MM.1S (cell line): Measurements from ENCODE around the gene TTC33.

Experiments used
- DNase-seq: peaks from one replicate; pipeline ENCODE4 v3.0.0-alpha.2; 2015
- H2AFZ ChIP-seq: fragments of 300-600 bp; sonication (generic); 2 replicates; pipeline ENCODE4 v1.6.0; 2016; ENCODE audit warnings: antibody characterized with exemption, low read length
- H3F3A ChIP-seq: fragments of 300-600 bp; sonication (generic); 2 replicates; pipeline ENCODE4 v1.6.1; 2016; ENCODE audit warnings: mild to moderate bottlenecking, antibody characterized with exemption, low read length, moderate library complexity, mixed read lengths; ENCODE audit not compliant: insufficient read depth
- H3K27ac ChIP-seq: fragments of 300-600 bp; sonication (generic); 2 replicates; pipeline ENCODE4 v1.5.1; 2016; ENCODE audit warnings: mild to moderate bottlenecking, low read length
- H3K27me3 ChIP-seq: fragments of 300-600 bp; sonication (generic); replicated peaks from 2 replicates; pipeline ENCODE4 v1.6.0; 2016; ENCODE audit warnings: low read length; ENCODE audit not compliant: insufficient read depth
- H3K36me3 ChIP-seq: fragments of 300-600 bp; sonication (generic); replicated peaks from 2 replicates; pipeline ENCODE4 v1.6.1; 2016; ENCODE audit warnings: mild to moderate bottlenecking, low read length, mixed read lengths; ENCODE audit not compliant: insufficient read depth
- H3K4me1 ChIP-seq: fragments of 300-600 bp; sonication (generic); 2 replicates; pipeline ENCODE4 v1.6.1; 2016; ENCODE audit warnings: low read length, mixed read lengths
- H3K4me2 ChIP-seq: fragments of 300-600 bp; sonication (generic); 2 replicates; pipeline ENCODE4 v1.6.0; 2016; ENCODE audit warnings: low read depth, low read length
- H3K4me3 ChIP-seq: fragments of 300-600 bp; sonication (generic); 2 replicates; pipeline ENCODE4 v1.5.1; 2016; ENCODE audit warnings: low read length, mixed read lengths
- H3K79me2 ChIP-seq: fragments of 300-600 bp; sonication (generic); 2 replicates; pipeline ENCODE4 v1.6.1; 2016; ENCODE audit warnings: mixed run types, low read length, mixed read lengths
- H3K9ac ChIP-seq: fragments of 300-600 bp; sonication (generic); 2 replicates; pipeline ENCODE4 v1.6.1; 2016; ENCODE audit warnings: low read length, mixed read lengths
- H3K9me2 ChIP-seq: fragments of 300-600 bp; sonication (generic); replicated peaks from 2 replicates; pipeline ENCODE4 v1.6.1; 2016; ENCODE audit warnings: mild to moderate bottlenecking, low read length, mixed read lengths; ENCODE audit not compliant: insufficient read depth
- H3K9me3 ChIP-seq: fragments of 300-600 bp; sonication (generic); replicated peaks from 2 replicates; pipeline ENCODE4 v1.6.1; 2016; ENCODE audit warnings: mild to moderate bottlenecking, low read length, mixed read lengths; ENCODE audit not compliant: insufficient read depth
- H4K20me1 ChIP-seq: fragments of 300-600 bp; sonication (generic); 2 replicates; pipeline ENCODE4 v1.6.1; 2016; ENCODE audit warnings: mild to moderate bottlenecking, low read length, moderate library complexity, mixed read lengths; ENCODE audit not compliant: insufficient read depth
- EZH2 ChIP-seq: fragments of 300-600 bp; sonication (generic); optimal IDR thresholded peaks from 2 replicates; pipeline ENCODE3; 2017; ENCODE audit warnings: low read depth, mild to moderate bottlenecking, antibody characterized with exemption, low read length, mixed read lengths
- EZH2phosphoT487 ChIP-seq: fragments of 300-600 bp; sonication (generic); IDR thresholded peaks from 2 replicates; pipeline ENCODE4 v1.6.1; 2018; ENCODE audit warnings: antibody characterized with exemption, low read length
- TF ChIP-seq, protein P1 (sequence below): fragments of 300-600 bp; sonication (generic); IDR thresholded peaks from 2 replicates; pipeline ENCODE4 v1.5.1; 2016; ENCODE audit warnings: antibody characterized with exemption, low read length, mixed read lengths

TTC33 gene

DNA sequence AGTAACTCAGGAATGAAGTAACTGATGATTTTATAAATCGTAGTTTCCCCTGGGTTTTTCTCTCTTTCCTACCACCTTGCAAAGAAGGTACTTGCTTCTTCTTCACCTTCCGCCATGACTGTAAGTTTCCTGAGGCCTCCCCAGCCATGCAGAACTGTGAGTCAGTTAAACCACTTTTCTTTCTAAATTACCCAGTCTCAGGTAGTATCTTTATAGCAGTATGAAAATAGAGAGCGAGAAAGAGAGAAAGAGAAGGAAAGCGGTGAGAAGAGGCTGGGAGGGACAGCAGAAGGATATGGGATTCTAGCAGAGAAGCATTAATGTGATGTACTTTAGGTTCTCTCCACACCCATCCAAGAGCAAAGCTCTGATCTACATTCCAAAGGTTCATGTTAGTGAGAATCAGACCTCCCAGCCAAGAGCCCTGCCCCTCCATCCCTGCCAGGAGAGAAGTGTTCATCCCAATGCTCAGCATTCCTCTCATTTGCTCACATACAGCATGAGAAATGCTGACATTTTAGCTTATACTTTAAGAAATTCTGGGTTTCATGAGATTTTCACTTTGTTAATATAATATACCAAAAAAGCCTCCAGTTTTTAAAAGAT is 261.0 kb downstream of the TTC33 start:
- Histone ChIP-seq H3K4me1 (no peaks in the 10 kb centered on the region), H3K9me2 (no peaks in the 10 kb centered on the region), H3F3A (no peaks in the 10 kb centered on the region), H3K9ac (no peak overlapping the region), H3K27ac (no peak overlapping the region), H3K79me2 (no peaks in the 10 kb centered on the region), H3K27me3 (no peaks in the 10 kb centered on the region), H2AFZ (no peak overlapping the region), H3K4me2 (no peak overlapping the region), H3K9me3 (no peaks in the 10 kb centered on the region), H4K20me1 (no peaks in the 10 kb centered on the region), H3K36me3 (no peaks in the 10 kb centered on the region), H3K4me3 (no peak overlapping the region)
- TF ChIP-seq, protein P1, sequence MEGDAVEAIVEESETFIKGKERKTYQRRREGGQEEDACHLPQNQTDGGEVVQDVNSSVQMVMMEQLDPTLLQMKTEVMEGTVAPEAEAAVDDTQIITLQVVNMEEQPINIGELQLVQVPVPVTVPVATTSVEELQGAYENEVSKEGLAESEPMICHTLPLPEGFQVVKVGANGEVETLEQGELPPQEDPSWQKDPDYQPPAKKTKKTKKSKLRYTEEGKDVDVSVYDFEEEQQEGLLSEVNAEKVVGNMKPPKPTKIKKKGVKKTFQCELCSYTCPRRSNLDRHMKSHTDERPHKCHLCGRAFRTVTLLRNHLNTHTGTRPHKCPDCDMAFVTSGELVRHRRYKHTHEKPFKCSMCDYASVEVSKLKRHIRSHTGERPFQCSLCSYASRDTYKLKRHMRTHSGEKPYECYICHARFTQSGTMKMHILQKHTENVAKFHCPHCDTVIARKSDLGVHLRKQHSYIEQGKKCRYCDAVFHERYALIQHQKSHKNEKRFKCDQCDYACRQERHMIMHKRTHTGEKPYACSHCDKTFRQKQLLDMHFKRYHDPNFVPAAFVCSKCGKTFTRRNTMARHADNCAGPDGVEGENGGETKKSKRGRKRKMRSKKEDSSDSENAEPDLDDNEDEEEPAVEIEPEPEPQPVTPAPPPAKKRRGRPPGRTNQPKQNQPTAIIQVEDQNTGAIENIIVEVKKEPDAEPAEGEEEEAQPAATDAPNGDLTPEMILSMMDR, result no peak
- TF ChIP-seq EZH2phosphoT487 (no peak), EZH2 (no peak)
- DNase-seq, result no peak

DNA sequence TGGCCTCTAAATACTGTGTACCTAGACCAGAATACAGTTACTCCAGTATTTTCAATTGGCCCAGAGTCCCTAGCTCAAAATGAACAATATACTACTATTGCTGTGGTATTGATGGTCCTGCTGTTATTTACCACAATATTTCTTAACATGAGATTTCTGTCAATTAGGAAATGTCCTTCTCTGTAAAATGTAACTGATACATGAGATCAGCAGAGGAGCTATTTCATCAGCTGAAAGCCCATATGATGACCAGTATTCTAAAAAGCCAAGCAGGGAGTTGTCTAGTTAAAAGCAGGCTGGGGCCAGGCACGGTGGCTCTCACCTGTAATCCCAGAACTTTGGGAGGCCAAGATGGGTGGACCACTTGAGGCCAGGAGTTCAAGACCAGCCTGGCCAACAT is 263.7 kb downstream of the TTC33 start:
- Histone ChIP-seq H3K27ac (no peak overlapping the region), H3K79me2 (no peaks in the 10 kb centered on the region), H3K9me3 (no peaks in the 10 kb centered on the region), H3F3A (no peaks in the 10 kb centered on the region), H3K4me3 (no peak overlapping the region), H3K36me3 (no peaks in the 10 kb centered on the region), H3K9ac (no peak overlapping the region), H3K27me3 (no peaks in the 10 kb centered on the region), H3K4me1 (peaks cover 7% of the 10 kb centered on the region), H4K20me1 (no peaks in the 10 kb centered on the region), H3K9me2 (no peaks in the 10 kb centered on the region), H2AFZ (no peak overlapping the region), H3K4me2 (no peak overlapping the region)
- DNase-seq, result no peak
- TF ChIP-seq EZH2phosphoT487 (no peak), EZH2 (no peak)
- TF ChIP-seq, protein P1, result no peak

- TF ChIP-seq, protein P1, result no peak
- no peak for TF ChIP-seq EZH2
- no peak for TF ChIP-seq EZH2phosphoT487
- Histone ChIP-seq H3K9me3 (no peaks in the 10 kb centered on the region), H4K20me1 (no peaks in the 10 kb centered on the region), H3F3A (no peaks in the 10 kb centered on the region), H3K27ac (no peak overlapping the region), H2AFZ (no peak overlapping the region), H3K4me3 (no peak overlapping the region), H3K9me2 (no peaks in the 10 kb centered on the region), H3K36me3 (no peaks in the 10 kb centered on the region), H3K9ac (no peak overlapping the region), H3K4me2 (no peak overlapping the region), H3K4me1 (peaks cover 11% of the 10 kb centered on the region), H3K27me3 (no peaks in the 10 kb centered on the region), H3K79me2 (no peaks in the 10 kb centered on the region)
- DNase-seq, result no peak
These were observed 264.1 kb downstream of the TTC33 start for GRCh38 chr5:40491644-40492043.
